Stimulated activated naive B cell treated with anti-CD40 and anti-IgM and Interleukin-4, amounts not matched to agents 10 μg/mL and 1 μg/mL and 100 μg/mL, for 72 hours (primary cell): ENCODE measurements around the gene FCN2.
"Not testable (repeated sequence)": the region's sequence is repeated elsewhere in the genome, so short reads cannot be mapped to it uniquely, and the experiment has no call there.

ENCODE experiments used
- ATAC-seq, 2 donors: fragments of 150-1000 bp; cut with Tn5 transposase; replicated peaks; 2 replicates each; pipeline ENCODE4 v1.10.0; 2021; ENCODE audit warnings: moderate library complexity in 1 of 2
- DNase-seq: peaks from one replicate; pipeline ENCODE4 v3.0.0; 2021
- H3K27ac Mint-ChIP-seq: one replicate; pipeline ENCODE4 v1.8.0; 2022; ENCODE audit warnings: mild to moderate bottlenecking, mixed read lengths
- H3K27me3 Mint-ChIP-seq, 2 donors: one replicate each; pipeline ENCODE4 v1.8.0; 2022; ENCODE audit warnings: mixed read lengths in 2 of 2
- H3K36me3 Mint-ChIP-seq, 2 donors: one replicate each; pipeline ENCODE4 v1.8.0; 2022; ENCODE audit warnings: mixed read lengths in 2 of 2, mild to moderate bottlenecking in 1 of 2
- H3K4me1 Mint-ChIP-seq, 2 donors: one replicate each; pipeline ENCODE4 v1.8.0; 2022; ENCODE audit warnings: mixed read lengths in 2 of 2, mild to moderate bottlenecking in 1 of 2
- H3K4me3 Mint-ChIP-seq, 2 donors: one replicate each; pipeline ENCODE4 v1.8.0; 2022; ENCODE audit warnings: mild to moderate bottlenecking in 2 of 2, mixed read lengths in 2 of 2, moderate library complexity in 1 of 2
- H3K9me3 Mint-ChIP-seq, 2 donors: one replicate each; pipeline ENCODE4 v1.8.0; 2022; ENCODE audit warnings: mixed read lengths in 2 of 2, mild to moderate bottlenecking in 1 of 2

Gene FCN2

GRCh38 chr9:134855231-134855899 is 25.2 kb upstream of the FCN2 start:
- Mint-ChIP-seq H3K4me1 (peaks cover 17 to 21% of the 10 kb centered on the region in 2 donors), H3K27me3 (peaks cover 19 to 22% of the 10 kb centered on the region in 2 donors), H3K4me3 (no peak overlapping the region), H3K36me3 (peaks cover 3 to 6% of the 10 kb centered on the region in 2 donors), H3K27ac (no peak overlapping the region), H3K9me3 (peaks cover 4 to 11% of the 10 kb centered on the region in 2 donors)
- no peak for ATAC-seq
- no peak for DNase-seq

GRCh38 chr9:134855900-134856377 is 24.7 kb upstream of the FCN2 start:
- ATAC-seq = no peak
- no peak for DNase-seq
- Mint-ChIP-seq H3K4me1 (peaks cover 17 to 21% of the 10 kb centered on the region in 2 donors), H3K9me3 (peaks cover 7 to 11% of the 10 kb centered on the region in 2 donors), H3K27me3 (peaks cover 23 to 28% of the 10 kb centered on the region in 2 donors), H3K36me3 (peaks cover 4 to 10% of the 10 kb centered on the region in 2 donors), H3K4me3 (no peak overlapping the region), H3K27ac (no peak overlapping the region)

- Mint-ChIP-seq H3K27me3 (peaks cover 29 to 34% of the 10 kb centered on the region in 2 donors), H3K27ac (peak overlapping the region; percentile 82), H3K4me1 (peaks cover 17 to 21% of the 10 kb centered on the region in 2 donors), H3K36me3 (peaks cover 4 to 11% of the 10 kb centered on the region in 2 donors), H3K9me3 (peaks cover 9 to 17% of the 10 kb centered on the region in 2 donors)
- not testable (repeated sequence) for DNase-seq, H3K4me3 Mint-ChIP-seq, ATAC-seq
Measured at GRCh38 chr9:134857451-134857850, 23.2 kb upstream of the FCN2 start.

- peaks cover 17 to 21% of the 10 kb centered on the region in 2 donors for H3K4me1 Mint-ChIP-seq
- peaks cover 4 to 11% of the 10 kb centered on the region in 2 donors for H3K36me3 Mint-ChIP-seq
- H3K27ac Mint-ChIP-seq = peak overlapping the region; percentile 97
- ATAC-seq (peak; percentile 91 to 93), DNase-seq (peak; percentile 66)
- H3K4me3 Mint-ChIP-seq = peak overlapping the region; percentile 65 to 67
- peaks cover 29 to 34% of the 10 kb centered on the region in 2 donors for H3K27me3 Mint-ChIP-seq
- H3K9me3 Mint-ChIP-seq = peaks cover 9 to 17% of the 10 kb centered on the region in 2 donors
Measured at GRCh38 chr9:134858051-134858841, 22.4 kb upstream of the FCN2 start.

- Mint-ChIP-seq H3K4me1 (peaks cover 17 to 21% of the 10 kb centered on the region in 2 donors), H3K9me3 (peaks cover 9 to 17% of the 10 kb centered on the region in 2 donors), H3K27me3 (peaks cover 23 to 24% of the 10 kb centered on the region in 2 donors), H3K27ac (no peak overlapping the region), H3K36me3 (peaks cover 4 to 11% of the 10 kb centered on the region in 2 donors), H3K4me3 (no peak overlapping the region)
- no peak for ATAC-seq
- DNase-seq = no peak
Measured at GRCh38 chr9:134860510-134860909, 20.1 kb upstream of the FCN2 start.

- ATAC-seq (no peak), DNase-seq (no peak)
- no peak overlapping the region for H3K27ac Mint-ChIP-seq
- H3K27me3 Mint-ChIP-seq = peaks cover 19 to 20% of the 10 kb centered on the region in 2 donors
- peaks cover 4 to 11% of the 10 kb centered on the region in 2 donors for H3K36me3 Mint-ChIP-seq
- H3K9me3 Mint-ChIP-seq = peaks cover 9 to 17% of the 10 kb centered on the region in 2 donors
- H3K4me3 Mint-ChIP-seq = no peak overlapping the region
- H3K4me1 Mint-ChIP-seq = peaks cover 17 to 19% of the 10 kb centered on the region in 2 donors
Measured at GRCh38 chr9:134861595-134862334, 18.8 kb upstream of the FCN2 start.

GRCh38 chr9:134863306-134863902 is 17.2 kb upstream of the FCN2 start:
- no peak overlapping the region for H3K4me3 Mint-ChIP-seq
- H3K36me3 Mint-ChIP-seq = peaks cover 4% of the 10 kb centered on the region in 2 donors
- H3K27ac Mint-ChIP-seq = no peak overlapping the region
- DNase-seq (no peak), ATAC-seq (no peak)
- H3K27me3 Mint-ChIP-seq = peaks cover 11 to 12% of the 10 kb centered on the region in 2 donors
- H3K4me1 Mint-ChIP-seq = peaks cover 6 to 10% of the 10 kb centered on the region in 2 donors
- H3K9me3 Mint-ChIP-seq = peaks cover 5 to 9% of the 10 kb centered on the region in 2 donors

- Mint-ChIP-seq H3K27me3 (peaks cover 11 to 13% of the 10 kb centered on the region in 2 donors), H3K27ac (no peak overlapping the region), H3K4me3 (no peak overlapping the region), H3K4me1 (peaks cover 8 to 11% of the 10 kb centered on the region in 2 donors), H3K9me3 (peaks cover 6 to 9% of the 10 kb centered on the region in 2 donors), H3K36me3 (peaks cover 7 to 9% of the 10 kb centered on the region in 2 donors)
- ATAC-seq (no peak), DNase-seq (no peak)
Measured at GRCh38 chr9:134863941-134864820, 16.4 kb upstream of the FCN2 start.

GRCh38 chr9:134864821-134865190 is 15.8 kb upstream of the FCN2 start:
- Mint-ChIP-seq H3K9me3 (peaks cover 6 to 9% of the 10 kb centered on the region in 2 donors), H3K36me3 (peaks cover 6 to 9% of the 10 kb centered on the region in 2 donors), H3K27me3 (peaks cover 11 to 19% of the 10 kb centered on the region in 2 donors), H3K4me3 (no peak overlapping the region), H3K27ac (no peak overlapping the region), H3K4me1 (peaks cover 14 to 15% of the 10 kb centered on the region in 2 donors)
- ATAC-seq (no peak), DNase-seq (no peak)

- Mint-ChIP-seq H3K4me3 (no peak overlapping the region), H3K4me1 (peaks cover 23 to 25% of the 10 kb centered on the region in 2 donors)
Measured at GRCh38 chr9:134867917-134868750, 12.5 kb upstream of the FCN2 start.

GRCh38 chr9:134868751-134869553 is 11.7 kb upstream of the FCN2 start:
- Mint-ChIP-seq H3K4me1 (peaks cover 23 to 25% of the 10 kb centered on the region in 2 donors), H3K27ac (no peak overlapping the region), H3K9me3 (peaks cover 7 to 10% of the 10 kb centered on the region in 2 donors), H3K36me3 (peaks cover 5 to 12% of the 10 kb centered on the region in 2 donors), H3K4me3 (no peak overlapping the region), H3K27me3 (peaks cover 0 to 6% of the 10 kb centered on the region in 2 donors)
- DNase-seq = no peak
- ATAC-seq = peak; percentile 45 to 65

More at GRCh38 chr9:134867917-134868750, 12.5 kb upstream of the FCN2 start:
- H3K27me3 Mint-ChIP-seq = peaks cover 0 to 6% of the 10 kb centered on the region in 2 donors
- ATAC-seq = no peak
- no peak for DNase-seq
- H3K9me3 Mint-ChIP-seq = peaks cover 7 to 10% of the 10 kb centered on the region in 2 donors
- no peak overlapping the region for H3K27ac Mint-ChIP-seq
- H3K36me3 Mint-ChIP-seq = peaks cover 5 to 12% of the 10 kb centered on the region in 2 donors
